Tibial nerve (tissue), 4 donors: ENCODE data around the gene CCDC182. TPM values are rescaled to one million over a fixed set of nuclear protein-coding genes. Genes with fewer than 3 reads are reported as not detected.

Experiments
- DNase-seq, 2 donors: peaks; one replicate each; pipeline ENCODE4 v3.0.0-alpha.2; 2019; ENCODE audit warnings: low spot score in 2 of 2
- H3K27ac ChIP-seq, 4 donors: fragments of 200-600 bp; sonication (generic) in 3 of 4; one replicate each; pipeline ENCODE4 v1.5.1; 2017 to 2019; ENCODE audit warnings: mild to moderate bottlenecking in 1 of 4
- H3K27me3 ChIP-seq, 2 donors: fragments of 200-600 bp; sonication (generic) in 1 of 2; one replicate each; pipeline versions ENCODE4 v1.5.1 to v1.6.0; 2017 to 2019
- H3K36me3 ChIP-seq, 3 donors: fragments of 200-600 bp; sonication (generic); one replicate each; pipeline ENCODE4 v1.5.1; 2018 to 2019
- H3K4me1 ChIP-seq, 4 donors: fragments of 200-600 bp; sonication (generic) in 3 of 4; one replicate each; pipeline ENCODE4 v1.5.1; 2017 to 2019
- H3K4me3 ChIP-seq, 4 donors: fragments of 200-600 bp; sonication (generic) in 3 of 4; one replicate each; pipeline ENCODE4 v1.5.1; 2017 to 2019; ENCODE audit warnings: mild to moderate bottlenecking in 1 of 4, moderate library complexity in 1 of 4
- H3K9me3 ChIP-seq, 4 donors: fragments of 200-600 bp; sonication (generic) in 3 of 4; one replicate each; pipeline ENCODE4 v1.5.1; 2017 to 2019
- CTCF ChIP-seq, 5 experiments: fragments of 200-600 bp in 3 of 5; fragments of 450-650 bp in 2 of 5; sonication (generic) in 3 of 5; IDR thresholded peaks; one replicate each; pipeline ENCODE4 v1.5.1; 2016 to 2019; ENCODE audit warnings: antibody characterized with exemption in 5 of 5, mild to moderate bottlenecking in 3 of 5, moderate library complexity in 2 of 5
- EP300 ChIP-seq, 2 donors: sonication (generic); formaldehyde crosslinking; IDR thresholded peaks; one replicate each; pipeline ENCODE4 v1.6.1; 2017; ENCODE audit warnings: antibody characterized with exemption in 2 of 2, mild to moderate bottlenecking in 1 of 2
- POLR2A ChIP-seq, 2 donors: fragments of 450-650 bp; IDR thresholded peaks; one replicate each; pipeline ENCODE4 v1.6.1; 2017; ENCODE audit warnings: antibody characterized with exemption in 2 of 2, mild to moderate bottlenecking in 2 of 2, moderate library complexity in 2 of 2
- WGBS, 2 donors: methylation state at CpG; one replicate each; pipeline ENCODE4 v1.1.5; 2018; 5-methylcytosine and 5-hydroxymethylcytosine counted together
- total RNA-seq, 4 donors: library from RNA; depleted of rRNA; stranded (reverse); fragments of >200 nt; gene quantifications; one replicate each; pipeline ENCODE4 v1.1.0, GENCODE V29; 2016

The CCDC182 gene
- total RNA-seq, 4 donors from 2014 or later: not detected

DNA sequence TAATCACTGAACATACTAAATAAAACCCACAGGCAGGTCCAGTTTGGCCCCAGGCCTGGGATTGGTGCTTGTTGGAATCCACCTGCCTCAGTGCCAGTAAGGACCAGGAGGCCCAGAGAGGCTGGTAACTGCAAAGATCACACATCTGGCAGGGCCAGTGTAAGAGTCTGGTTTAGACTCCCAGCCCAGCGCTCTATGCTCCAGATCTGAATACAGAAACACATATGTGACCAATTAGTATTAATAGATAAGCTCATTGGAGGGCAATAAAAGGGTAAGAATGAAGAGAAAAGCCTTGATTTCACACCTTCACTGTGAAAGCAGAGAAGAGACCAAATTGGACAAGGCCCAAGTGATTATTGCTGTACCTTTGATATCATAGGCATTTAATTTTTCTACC lies 13.6 kb upstream of the CCDC182 start:
- Histone ChIP-seq H3K27me3 (peaks cover 0 to 19% of the 10 kb centered on the region in 2 donors), H3K4me1 (no peaks in the 10 kb centered on the region), H3K36me3 (no peaks in the 10 kb centered on the region), H3K4me3 (no peak overlapping the region), H3K27ac (no peak overlapping the region), H3K9me3 (no peaks in the 10 kb centered on the region)
- no peak for DNase-seq
- TF ChIP-seq EP300 (IDR thresholded peaks at IDR 0.05): no peak
- TF ChIP-seq POLR2A (IDR thresholded peaks at IDR 0.05): no peak
- no peak for TF ChIP-seq CTCF (IDR thresholded peaks at IDR 0.05)
- WGBS, 2 donors: 90 to 91% methylated on average over 1 of the region's 1 CpG

DNA sequence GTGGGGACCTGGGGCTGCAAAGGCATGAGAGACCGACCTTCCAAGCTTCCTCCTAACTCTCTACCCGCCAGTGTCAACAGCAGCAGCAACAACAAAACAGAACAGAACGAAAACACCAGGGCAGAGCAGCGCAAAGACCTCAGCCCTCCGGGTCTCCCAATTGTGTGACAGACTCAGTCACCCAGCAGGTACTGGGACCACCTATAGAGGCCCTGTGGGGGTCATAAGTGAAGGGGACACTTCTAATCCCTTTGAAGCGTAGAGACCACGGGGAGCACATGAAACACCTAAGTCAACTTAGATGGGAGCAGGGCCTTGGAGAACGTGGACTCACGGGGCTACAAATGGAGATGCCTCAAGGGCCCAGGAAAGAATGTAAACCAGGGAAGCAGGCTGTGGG lies 12.6 kb upstream of the CCDC182 start:
- TF ChIP-seq CTCF (IDR thresholded peaks at IDR 0.05) (no peak), EP300 (IDR thresholded peaks at IDR 0.05) (no peak), POLR2A (IDR thresholded peaks at IDR 0.05) (no peak)
- H3K4me1 ChIP-seq: no peaks in the 10 kb centered on the region
- H3K36me3 ChIP-seq: no peaks in the 10 kb centered on the region
- WGBS, 2 donors: 77 to 87% methylated on average over 9 of the region's 9 CpGs
- H3K9me3 ChIP-seq: no peaks in the 10 kb centered on the region
- H3K4me3 ChIP-seq: no peak overlapping the region
- no peak for DNase-seq
- no peak overlapping the region for H3K27ac ChIP-seq
- H3K27me3 ChIP-seq: peaks cover 0 to 12% of the 10 kb centered on the region in 2 donors

DNA sequence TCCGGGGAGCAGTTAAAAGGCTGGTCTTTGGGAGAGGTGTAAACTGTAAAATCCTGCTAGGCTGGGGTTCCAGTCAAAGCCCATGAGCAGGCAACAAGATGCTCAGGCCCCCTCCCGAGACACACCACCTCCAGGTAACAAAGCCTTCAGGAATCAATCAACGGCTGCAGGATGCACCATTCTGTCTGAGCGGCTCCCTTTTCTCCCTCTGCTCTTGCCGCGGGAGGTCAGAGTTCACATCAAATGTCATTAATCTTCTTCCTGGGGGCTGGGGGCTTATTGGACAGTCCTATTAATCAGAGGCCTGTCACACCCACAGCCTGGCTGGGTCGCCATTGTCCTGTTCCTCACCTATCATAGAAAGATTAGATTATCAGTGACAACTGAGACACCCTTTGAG lies 11.9 kb upstream of the CCDC182 start:
- H3K4me3 ChIP-seq: no peak overlapping the region
- TF ChIP-seq CTCF (IDR thresholded peaks at IDR 0.05) (no peak), EP300 (IDR thresholded peaks at IDR 0.05) (no peak), POLR2A (IDR thresholded peaks at IDR 0.05) (no peak)
- H3K4me1 ChIP-seq: no peaks in the 10 kb centered on the region
- H3K9me3 ChIP-seq: no peaks in the 10 kb centered on the region
- H3K27ac ChIP-seq: no peak overlapping the region
- DNase-seq: no peak
- peaks cover 0 to 6% of the 10 kb centered on the region in 2 donors for H3K27me3 ChIP-seq
- no peaks in the 10 kb centered on the region for H3K36me3 ChIP-seq
- 40 to 48% methylated on average over 7 of the region's 7 CpGs for WGBS, 2 donors

- 85 to 86% methylated on average over 6 of the region's 6 CpGs for WGBS, 2 donors
- Histone ChIP-seq H3K27me3 (no peaks in the 10 kb centered on the region), H3K27ac (no peak overlapping the region), H3K9me3 (no peaks in the 10 kb centered on the region), H3K4me1 (no peaks in the 10 kb centered on the region), H3K36me3 (no peaks in the 10 kb centered on the region), H3K4me3 (no peak overlapping the region)
- DNase-seq: no peak
- TF ChIP-seq CTCF (IDR thresholded peaks at IDR 0.05) (no peak), POLR2A (IDR thresholded peaks at IDR 0.05) (no peak), EP300 (IDR thresholded peaks at IDR 0.05) (no peak)
Observed at GRCh38 chr17:57755480-57756070, 10.5 kb upstream of the CCDC182 start.

- Histone ChIP-seq H3K9me3 (no peaks in the 10 kb centered on the region), H3K36me3 (no peaks in the 10 kb centered on the region), H3K4me3 (no peak overlapping the region), H3K27ac (no peak overlapping the region), H3K4me1 (no peaks in the 10 kb centered on the region), H3K27me3 (no peaks in the 10 kb centered on the region)
- TF ChIP-seq POLR2A (IDR thresholded peaks at IDR 0.05): no peak
- TF ChIP-seq EP300 (IDR thresholded peaks at IDR 0.05): no peak
- TF ChIP-seq CTCF (IDR thresholded peaks at IDR 0.05): no peak
- WGBS, 2 donors: 68 to 72% methylated on average over 8 of the region's 8 CpGs
- no peak for DNase-seq
Observed at GRCh38 chr17:57752031-57752905, 7.2 kb upstream of the CCDC182 start.
